H7 (cell line): ENCODE results near the gene ST3GAL3. TPM values are rescaled to one million over a fixed set of nuclear protein-coding genes. Genes with fewer than 3 reads are reported as not detected.

Source experiments
- DNase-seq: peaks from one replicate; pipeline ENCODE4 v3.0.0; 2012
- H3K27me3 ChIP-seq: 2 replicates; pipeline ENCODE4 v1.6.0; 2011; ENCODE audit warnings: mild to moderate bottlenecking, low read length; ENCODE audit not compliant: control insufficient read depth, insufficient read depth
- H3K36me3 ChIP-seq: replicated peaks from 2 replicates; pipeline ENCODE4 v1.5.1; 2011; ENCODE audit warnings: low read length; ENCODE audit not compliant: control insufficient read depth, insufficient read depth
- H3K4me3 ChIP-seq: 2 replicates; pipeline ENCODE4 v1.5.1; 2011; ENCODE audit warnings: low read depth, mild to moderate bottlenecking, control low read depth, low read length, moderate library complexity; ENCODE audit not compliant: insufficient read depth
- total RNA-seq: library from RNA; depleted of rRNA; stranded (reverse); fragments of >200 nt; shearing (Covaris generic); gene quantifications from 2 replicates; pipeline ENCODE4 v1.2.3, GENCODE V29; 2014

The ST3GAL3 gene
- total RNA-seq, 1 experiment from 2014 or later, result 18.8 TPM

GRCh38 chr1:43946236-43947060, 239.1 kb downstream of the ST3GAL3 start, which contains the start of gene IPO13:
IPO13 (plus strand) TSS chr1:43946950; CDS start chr1:43947601, 651 bp downstream.
- DNase-seq, result peak; percentile 99
- H3K27me3 ChIP-seq, result no peaks in the 10 kb centered on the region
- peak within 1 kb of the TSS; percentile 84 for H3K4me3 ChIP-seq
- no peaks in the 10 kb centered on the region for H3K36me3 ChIP-seq

- peak overlapping the region; percentile 84 for H3K4me3 ChIP-seq
- DNase-seq, result peak; percentile 78
- no peaks in the 10 kb centered on the region for H3K36me3 ChIP-seq
- H3K27me3 ChIP-seq, result no peaks in the 10 kb centered on the region
Measured at GRCh38 chr1:43947061-43947873, 239.9 kb downstream of the ST3GAL3 start.

DNA sequence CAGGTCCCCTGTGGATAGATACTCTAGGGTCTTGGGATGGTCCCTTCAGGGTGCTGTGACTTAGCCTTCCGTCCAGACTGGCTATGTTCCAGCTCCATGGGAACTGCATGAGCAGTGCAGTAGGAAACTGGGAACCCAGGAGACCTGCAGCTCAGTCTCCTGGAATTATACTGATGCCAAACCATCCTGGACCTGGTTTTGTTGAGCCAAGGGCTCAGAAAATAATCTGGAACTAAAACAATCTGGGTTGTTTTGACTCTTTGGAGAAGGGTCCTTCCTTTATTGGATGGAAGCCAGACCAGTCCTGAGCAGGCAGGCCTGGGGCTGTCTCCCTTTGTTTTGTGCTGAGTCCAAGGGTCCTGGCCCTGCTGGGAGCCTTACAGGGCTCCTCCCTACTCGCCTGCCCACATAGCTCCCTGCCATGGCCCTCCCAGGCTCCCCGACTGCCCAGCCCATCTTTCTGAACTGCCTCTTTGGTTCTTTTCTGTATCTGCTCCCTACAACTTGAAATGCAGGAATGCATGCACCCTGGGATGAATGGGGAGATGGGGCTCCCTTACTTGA, 240.6 kb downstream of the ST3GAL3 start:
- H3K27me3 ChIP-seq, result no peaks in the 10 kb centered on the region
- H3K4me3 ChIP-seq, result no peak overlapping the region
- no peaks in the 10 kb centered on the region for H3K36me3 ChIP-seq
- no peak for DNase-seq

DNA sequence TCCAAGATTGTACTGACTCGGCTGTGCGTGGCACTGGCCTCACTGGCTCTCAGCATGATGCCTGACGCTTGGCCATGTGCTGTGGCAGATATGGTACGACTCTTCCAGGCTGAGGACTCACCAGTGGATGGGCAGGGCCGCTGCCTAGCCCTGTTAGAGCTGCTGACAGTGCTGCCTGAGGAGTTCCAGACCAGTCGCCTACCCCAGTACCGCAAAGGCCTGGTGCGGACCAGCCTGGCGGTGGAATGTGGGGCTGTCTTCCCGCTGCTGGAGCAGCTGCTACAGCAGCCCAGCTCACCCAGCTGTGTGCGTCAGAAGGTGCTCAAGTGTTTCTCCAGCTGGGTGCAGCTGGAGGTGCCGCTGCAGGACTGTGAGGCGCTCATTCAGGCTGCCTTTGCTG, 242.3 kb downstream of the ST3GAL3 start:
- H3K4me3 ChIP-seq, result no peak overlapping the region
- DNase-seq, result no peak
- no peaks in the 10 kb centered on the region for H3K27me3 ChIP-seq
- H3K36me3 ChIP-seq, result no peaks in the 10 kb centered on the region

DNA sequence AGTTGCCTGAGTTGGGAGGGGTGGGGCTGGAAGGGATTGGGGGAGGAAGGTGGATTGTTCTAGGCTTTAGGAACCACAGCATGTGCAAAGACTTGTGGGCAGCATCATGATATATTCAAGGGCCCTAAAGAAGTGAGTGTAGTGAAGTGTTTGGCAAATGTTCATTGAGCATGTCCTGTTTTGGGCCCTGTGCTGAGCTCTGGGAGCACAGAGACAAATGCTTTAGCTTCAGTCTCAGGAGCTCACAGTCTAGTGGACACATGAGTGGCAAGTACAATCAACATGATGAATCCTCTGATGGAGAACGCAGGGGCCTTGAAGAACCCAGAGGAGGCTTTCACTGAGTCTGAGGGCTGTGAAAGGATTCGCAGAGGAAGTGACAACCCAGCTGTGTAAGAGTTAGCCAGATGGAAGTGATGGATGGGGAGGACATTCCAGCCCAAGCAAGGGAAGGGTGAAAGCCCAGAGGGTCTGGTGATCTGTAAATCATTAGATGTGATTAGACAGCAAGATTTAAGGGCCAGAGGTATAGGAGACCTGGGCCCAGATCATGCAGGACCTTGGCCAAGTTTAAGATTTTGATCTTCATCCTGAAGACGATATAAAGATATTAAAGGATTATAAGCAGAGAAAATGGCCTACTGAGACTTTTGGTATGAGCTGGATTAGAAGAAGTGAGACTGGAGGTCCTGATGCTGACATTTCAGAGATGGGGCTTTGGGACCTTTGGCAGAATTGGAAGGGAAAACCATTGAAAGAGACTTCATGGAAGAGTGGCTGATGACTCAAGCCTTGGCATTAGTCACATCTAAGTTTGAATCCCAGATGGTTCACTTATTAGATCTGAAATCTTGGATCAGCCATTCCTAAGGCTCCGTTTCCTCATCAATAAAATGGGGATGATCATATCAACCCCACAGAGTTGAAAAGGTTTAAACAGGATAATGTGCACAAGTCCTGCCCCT, 244.0 kb downstream of the ST3GAL3 start:
- DNase-seq, result no peak
- Histone ChIP-seq H3K27me3 (no peaks in the 10 kb centered on the region), H3K36me3 (no peaks in the 10 kb centered on the region), H3K4me3 (no peak overlapping the region)

DNA sequence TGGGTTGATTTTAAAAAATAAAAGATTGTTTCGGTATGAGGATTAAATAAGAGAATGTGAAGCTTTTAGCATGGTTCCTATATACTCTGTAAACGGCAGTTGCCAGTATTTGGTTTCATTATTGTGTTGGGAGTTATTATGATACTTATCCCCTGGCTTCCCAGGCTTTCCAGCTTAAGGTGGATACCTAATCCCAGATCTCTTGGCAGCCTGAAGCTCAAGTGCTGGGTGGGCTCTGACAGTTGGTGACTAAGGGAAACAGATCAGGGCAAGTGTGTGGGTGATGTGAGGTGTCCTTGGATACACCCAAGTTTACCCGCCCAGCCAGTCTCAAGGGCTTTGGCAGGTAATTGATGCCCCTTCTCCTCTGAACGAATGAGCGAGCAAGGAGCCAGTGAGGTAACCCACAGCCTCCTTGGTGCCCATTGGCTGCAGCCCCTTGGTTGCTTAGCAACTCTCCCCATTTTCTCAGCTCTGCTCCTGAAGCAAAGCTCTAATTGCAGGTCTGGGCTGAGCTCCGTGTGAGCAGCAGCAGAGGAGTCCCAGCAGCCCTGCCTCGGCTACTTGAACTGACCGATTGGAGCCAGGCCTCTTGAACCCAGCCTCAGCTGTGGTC, 245.5 kb downstream of the ST3GAL3 start:
- peaks cover 3% of the 10 kb centered on the region for H3K36me3 ChIP-seq
- DNase-seq, result peak; percentile 92
- H3K27me3 ChIP-seq, result no peaks in the 10 kb centered on the region
- no peak overlapping the region for H3K4me3 ChIP-seq

GRCh38 chr1:43953361-43953760, 246.0 kb downstream of the ST3GAL3 start:
- Histone ChIP-seq H3K36me3 (peaks cover 6% of the 10 kb centered on the region), H3K27me3 (no peaks in the 10 kb centered on the region), H3K4me3 (no peak overlapping the region)
- DNase-seq, result no peak

- H3K27me3 ChIP-seq, result no peaks in the 10 kb centered on the region
- no peak overlapping the region for H3K4me3 ChIP-seq
- DNase-seq, result no peak
- peaks cover 7% of the 10 kb centered on the region for H3K36me3 ChIP-seq
Measured at GRCh38 chr1:43954036-43954435, 246.7 kb downstream of the ST3GAL3 start.

GRCh38 chr1:43956234-43956633, 248.9 kb downstream of the ST3GAL3 start:
- Histone ChIP-seq H3K36me3 (peaks cover 7% of the 10 kb centered on the region), H3K27me3 (no peaks in the 10 kb centered on the region), H3K4me3 (no peak overlapping the region)
- DNase-seq, result no peak

- DNase-seq, result no peak
- Histone ChIP-seq H3K36me3 (peaks cover 7% of the 10 kb centered on the region), H3K4me3 (no peak overlapping the region), H3K27me3 (no peaks in the 10 kb centered on the region)
Measured at GRCh38 chr1:43957407-43958040, 250.2 kb downstream of the ST3GAL3 start.

DNA sequence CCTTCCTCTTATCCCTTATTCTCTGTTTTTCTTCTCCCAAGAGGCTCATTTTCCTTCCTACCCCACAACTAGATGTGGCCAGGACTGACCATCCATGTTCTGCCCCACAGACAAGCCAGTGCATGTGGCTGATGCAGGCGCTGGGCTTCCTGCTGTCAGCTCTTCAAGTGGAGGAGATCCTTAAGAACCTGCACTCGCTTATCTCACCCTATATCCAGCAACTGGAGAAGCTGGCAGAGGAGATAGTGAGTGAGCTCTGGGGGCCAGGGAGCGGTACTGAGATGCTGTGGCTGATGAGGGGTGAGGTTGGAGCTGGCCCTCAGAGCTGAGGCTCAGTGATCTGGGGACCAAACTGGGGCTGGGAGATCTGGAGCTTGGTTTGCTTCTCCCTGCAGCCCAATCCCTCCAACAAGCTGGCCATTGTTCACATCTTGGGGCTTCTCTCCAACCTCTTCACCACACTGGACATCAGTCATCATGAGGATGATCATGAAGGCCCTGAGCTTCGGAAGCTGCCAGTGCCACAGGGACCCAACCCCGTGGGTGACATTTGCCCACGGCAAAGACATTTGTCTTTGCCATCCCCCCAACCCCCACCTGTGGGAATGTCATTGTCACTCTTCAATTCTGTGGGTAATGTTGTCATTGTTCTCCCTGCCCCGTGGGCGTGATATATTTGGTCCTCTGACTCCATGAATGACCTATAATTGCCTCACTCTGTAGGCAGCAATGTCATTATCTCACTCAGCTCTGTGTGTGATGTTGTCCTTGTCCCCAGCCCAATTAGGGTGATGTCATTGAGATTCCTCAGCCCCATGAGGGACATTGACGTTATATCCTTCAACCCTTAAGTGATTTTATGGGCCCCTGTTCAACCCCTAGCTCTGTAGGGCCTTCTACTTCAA, 251.3 kb downstream of the ST3GAL3 start:
- no peak overlapping the region for H3K4me3 ChIP-seq
- peaks cover 7% of the 10 kb centered on the region for H3K36me3 ChIP-seq
- no peak for DNase-seq
- H3K27me3 ChIP-seq, result no peaks in the 10 kb centered on the region

- H3K4me3 ChIP-seq, result no peak overlapping the region
- no peaks in the 10 kb centered on the region for H3K27me3 ChIP-seq
- DNase-seq, result no peak
Measured at GRCh38 chr1:43960798-43961197, 253.5 kb downstream of the ST3GAL3 start.

More at GRCh38 chr1:43960798-43961197, 253.5 kb downstream of the ST3GAL3 start:
- H3K36me3 ChIP-seq, result peaks cover 7% of the 10 kb centered on the region
